ENCODE results near the gene SCARF1.

Gene SCARF1

GRCh38 chr17:1627182-1627981 is 18.1 kb downstream of the SCARF1 start:
- DNase-seq = no peak

GRCh38 chr17:1626333-1626732 is 19.2 kb downstream of the SCARF1 start:
- DNase-seq = no peak

GRCh38 chr17:1625581-1625980 is 20.0 kb downstream of the SCARF1 start:
- no peak for DNase-seq

- no peak for DNase-seq
Measured at GRCh38 chr17:1625053-1625452, 20.5 kb downstream of the SCARF1 start.

GRCh38 chr17:1624650-1625049 is 20.9 kb downstream of the SCARF1 start:
- DNase-seq = no peak

GRCh38 chr17:1623057-1623630 is 22.4 kb downstream of the SCARF1 start:
- DNase-seq = no peak

- DNase-seq = no peak
Measured at GRCh38 chr17:1621273-1621954, 24.1 kb downstream of the SCARF1 start.

GRCh38 chr17:1620486-1620885 is 25.0 kb downstream of the SCARF1 start:
- no peak for DNase-seq

GRCh38 chr17:1617620-1618174 is 27.8 kb downstream of the SCARF1 start:
- DNase-seq = no peak

- no peak for DNase-seq
Measured at GRCh38 chr17:1616101-1616500, 29.4 kb downstream of the SCARF1 start.

GRCh38 chr17:1612400-1612799 is 33.1 kb downstream of the SCARF1 start:
- DNase-seq = no peak

GRCh38 chr17:1611715-1612114 is 33.8 kb downstream of the SCARF1 start:
- no peak for DNase-seq

- no peak for DNase-seq
Measured at GRCh38 chr17:1608676-1609075, 36.9 kb downstream of the SCARF1 start.

- DNase-seq = no peak
Measured at GRCh38 chr17:1607971-1608320, 37.6 kb downstream of the SCARF1 start.

- no peak for DNase-seq
Measured at GRCh38 chr17:1606352-1606985, 39.1 kb downstream of the SCARF1 start.

- DNase-seq = no peak
Measured at GRCh38 chr17:1605681-1606351, 39.7 kb downstream of the SCARF1 start.

GRCh38 chr17:1604831-1605528 is 40.6 kb downstream of the SCARF1 start:
- no peak for DNase-seq

GRCh38 chr17:1601571-1601970 is 44.0 kb downstream of the SCARF1 start:
- DNase-seq = no peak

- DNase-seq = no peak
Measured at GRCh38 chr17:1598399-1599095, 47.0 kb downstream of the SCARF1 start.

- DNase-seq = no peak
Measured at GRCh38 chr17:1597861-1598342, 47.6 kb downstream of the SCARF1 start.

GRCh38 chr17:1593630-1593931 is 52.0 kb downstream of the SCARF1 start:
- no peak for DNase-seq
